HepG2 (cell line): Measurements from ENCODE around the gene DENND4B. TPM values are rescaled to one million over a fixed set of nuclear protein-coding genes. Genes with fewer than 3 reads are reported as not detected.

ENCODE experiments used
- DNMT1 ChIP-seq: sonication (generic); formaldehyde crosslinking; IDR thresholded peaks from 2 replicates; pipeline ENCODE4 v1.5.1; 2020; ENCODE audit warnings: mild to moderate bottlenecking, missing genetic modification reagents
- ISL2 ChIP-seq: sonication (generic); formaldehyde crosslinking; IDR thresholded peaks from 2 replicates; pipeline ENCODE4 v1.5.0; 2020; ENCODE audit warnings: missing genetic modification reagents
- KLF13 ChIP-seq: sonication (generic); formaldehyde crosslinking; IDR thresholded peaks from 2 replicates; pipeline ENCODE4 v1.4.0; 2020; ENCODE audit warnings: mild to moderate bottlenecking, missing genetic modification reagents
- SNAI1 ChIP-seq: sonication (generic); formaldehyde crosslinking; IDR thresholded peaks from 2 replicates; pipeline ENCODE4 v1.5.0; 2020; ENCODE audit warnings: mild to moderate bottlenecking, missing genetic modification reagents, borderline replicate concordance
- ZC3H13 ChIP-seq: sonication (generic); formaldehyde crosslinking; IDR thresholded peaks from 2 replicates; pipeline ENCODE4 v1.8.1; 2023; ENCODE audit warnings: mild to moderate bottlenecking, missing genetic modification reagents, moderate library complexity
- ZFY ChIP-seq: sonication (generic); formaldehyde crosslinking; IDR thresholded peaks from 2 replicates; pipeline ENCODE4 v1.4.0; 2020; ENCODE audit warnings: missing genetic modification reagents
- ZNF3 ChIP-seq: IDR thresholded peaks from 2 replicates; pipeline ENCODE4 v1.7.0; 2017; ENCODE audit warnings: inconsistent platforms
- ZNF432 ChIP-seq: sonication (generic); formaldehyde crosslinking; IDR thresholded peaks from 2 replicates; pipeline ENCODE4 v1.5.0; 2020; ENCODE audit warnings: missing genetic modification reagents, mild to moderate bottlenecking, borderline replicate concordance
- ZNF660 ChIP-seq: sonication (generic); formaldehyde crosslinking; IDR thresholded peaks from 2 replicates; pipeline ENCODE4 v1.5.1; 2020; ENCODE audit warnings: mild to moderate bottlenecking, low read depth, missing genetic modification reagents, borderline replicate concordance
- ZNF75D ChIP-seq: sonication (generic); formaldehyde crosslinking; IDR thresholded peaks from 2 replicates; pipeline ENCODE4 v1.8.1; 2023; ENCODE audit warnings: missing genetic modification reagents, mild to moderate bottlenecking, borderline replicate concordance
- ZNF768 ChIP-seq: sonication (generic); formaldehyde crosslinking; IDR thresholded peaks from 2 replicates; pipeline ENCODE4 v1.4.0; 2020; ENCODE audit warnings: missing genetic modification reagents
- polyA plus RNA-seq, 8 experiments: library from polyadenylated mRNA; depleted of rRNA in 3 of 8; stranded (reverse) in 7 of 8; unstranded in 1 of 8; fragments of >200 nt; fragmentation: Illumina TruSeq in 4 of 8; extraction: Trizol in 4 of 8; gene quantifications; 2 replicates each; pipeline versions ENCODE4 v1.2.1 to v1.2.3, GENCODE V29; 2011 to 2016; ENCODE audit warnings: low read depth in 4 of 8, missing spikeins in 1 of 8, mixed read lengths in 1 of 8; ENCODE audit not compliant: insufficient read depth in 1 of 8
- total RNA-seq, 5 experiments: library from RNA; depleted of rRNA; stranded (reverse); fragments of >200 nt; fragmentation: Illumina TruSeq; extraction: Trizol; gene quantifications; 2 replicates each; pipeline ENCODE4 v1.2.3, GENCODE V29; 2016; ENCODE audit warnings: low read depth in 1 of 5
- TF ChIP-seq, protein P1 (sequence below): sonication (generic); formaldehyde crosslinking; IDR thresholded peaks from 2 replicates; pipeline ENCODE4 v1.5.0; 2020; ENCODE audit warnings: mild to moderate bottlenecking, missing genetic modification reagents
- TF ChIP-seq, protein P2 (sequence below): IDR thresholded peaks from 2 replicates; pipeline ENCODE4 v1.6.1; 2016; ENCODE audit warnings: mild to moderate bottlenecking
- TF ChIP-seq, protein P3 (sequence below): sonication (generic); formaldehyde crosslinking; conservative IDR thresholded peaks from 2 replicates; pipeline ENCODE4 v1.4.0; 2020; ENCODE audit warnings: missing genetic modification reagents
- TF ChIP-seq, protein P4 (sequence below): sonication (generic); formaldehyde crosslinking; IDR thresholded peaks from 2 replicates; pipeline ENCODE4 v1.4.0; 2020; ENCODE audit warnings: mild to moderate bottlenecking, missing genetic modification reagents
- TF ChIP-seq, protein P5 (sequence below): sonication (generic); formaldehyde crosslinking; IDR thresholded peaks from 2 replicates; pipeline ENCODE4 v1.8.0; 2022; ENCODE audit warnings: low read depth, missing genetic modification reagents
- TF ChIP-seq, protein P6 (sequence below): fragments of 450-650 bp; IDR thresholded peaks from 2 replicates; pipeline ENCODE4 v1.6.1; 2017

The DENND4B gene
- total and polyA plus RNA-seq, 2 of the 13 experiments (the other 11 are each of a cell fraction or from before 2014, with no cell fraction given): 15.1 to 20.3 TPM

DNA sequence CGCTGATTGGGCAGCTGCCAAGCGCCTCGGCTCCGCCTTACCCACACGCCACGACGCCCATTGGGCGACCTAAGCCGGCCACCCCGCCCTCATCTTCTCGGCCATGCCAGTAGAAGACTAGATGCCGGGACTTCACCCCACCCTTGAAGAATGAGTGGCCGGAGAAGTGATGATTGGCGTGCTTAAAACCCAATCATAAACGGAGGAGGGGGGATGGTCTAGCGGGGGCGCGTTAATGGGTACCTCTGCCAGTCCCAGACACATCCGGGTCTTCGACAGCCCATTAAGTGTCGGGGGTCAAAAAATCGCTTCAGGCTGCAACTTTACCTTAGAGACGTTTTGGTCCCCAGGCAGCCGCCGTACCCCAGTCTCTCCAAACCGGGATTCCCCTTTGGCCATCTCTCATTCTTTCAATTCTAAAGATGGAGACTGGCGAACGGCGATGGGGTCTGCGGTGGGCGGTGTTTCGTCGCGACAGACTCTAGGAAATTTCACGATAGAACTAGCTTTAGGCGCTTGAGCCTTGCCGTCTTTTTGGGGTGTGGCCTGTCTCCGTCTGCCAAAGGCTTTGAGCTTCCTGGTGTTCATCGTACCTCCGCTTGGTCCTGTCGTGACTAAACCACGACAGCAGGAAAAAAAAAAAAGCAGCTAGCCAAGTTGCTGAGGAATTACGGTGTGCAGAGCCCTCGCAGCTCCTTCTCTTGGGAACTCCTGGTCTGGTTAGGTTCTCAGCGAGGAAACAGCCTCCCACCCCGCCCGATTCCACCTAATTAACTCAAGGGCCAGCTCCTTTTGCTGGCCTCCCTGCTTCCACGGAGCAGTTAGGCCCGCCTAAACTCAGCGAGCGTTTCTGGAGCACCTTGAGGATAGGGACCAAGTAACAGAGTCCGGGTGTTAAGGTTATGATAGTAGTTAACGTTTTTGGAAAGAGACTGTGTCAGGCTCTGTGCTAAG, 23.3 kb downstream of the DENND4B start, which contains the start of gene GATAD2B (continued):
- TF ChIP-seq, protein P1, sequence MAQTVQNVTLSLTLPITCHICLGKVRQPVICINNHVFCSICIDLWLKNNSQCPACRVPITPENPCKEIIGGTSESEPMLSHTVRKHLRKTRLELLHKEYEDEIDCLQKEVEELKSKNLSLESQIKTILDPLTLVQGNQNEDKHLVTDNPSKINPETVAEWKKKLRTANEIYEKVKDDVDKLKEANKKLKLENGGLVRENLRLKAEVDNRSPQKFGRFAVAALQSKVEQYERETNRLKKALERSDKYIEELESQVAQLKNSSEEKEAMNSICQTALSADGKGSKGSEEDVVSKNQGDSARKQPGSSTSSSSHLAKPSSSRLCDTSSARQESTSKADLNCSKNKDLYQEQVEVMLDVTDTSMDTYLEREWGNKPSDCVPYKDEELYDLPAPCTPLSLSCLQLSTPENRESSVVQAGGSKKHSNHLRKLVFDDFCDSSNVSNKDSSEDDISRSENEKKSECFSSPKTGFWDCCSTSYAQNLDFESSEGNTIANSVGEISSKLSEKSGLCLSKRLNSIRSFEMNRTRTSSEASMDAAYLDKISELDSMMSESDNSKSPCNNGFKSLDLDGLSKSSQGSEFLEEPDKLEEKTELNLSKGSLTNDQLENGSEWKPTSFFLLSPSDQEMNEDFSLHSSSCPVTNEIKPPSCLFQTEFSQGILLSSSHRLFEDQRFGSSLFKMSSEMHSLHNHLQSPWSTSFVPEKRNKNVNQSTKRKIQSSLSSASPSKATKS (CRISPR knock-in tag): 0 out of 2 replicates have a peak, but pooled peaks have one; percentile 45
- TF ChIP-seq ZNF3 (CRISPR knock-in tag): no peak
- no peak for TF ChIP-seq ZC3H13 (CRISPR knock-in tag)
- TF ChIP-seq, protein P2, sequence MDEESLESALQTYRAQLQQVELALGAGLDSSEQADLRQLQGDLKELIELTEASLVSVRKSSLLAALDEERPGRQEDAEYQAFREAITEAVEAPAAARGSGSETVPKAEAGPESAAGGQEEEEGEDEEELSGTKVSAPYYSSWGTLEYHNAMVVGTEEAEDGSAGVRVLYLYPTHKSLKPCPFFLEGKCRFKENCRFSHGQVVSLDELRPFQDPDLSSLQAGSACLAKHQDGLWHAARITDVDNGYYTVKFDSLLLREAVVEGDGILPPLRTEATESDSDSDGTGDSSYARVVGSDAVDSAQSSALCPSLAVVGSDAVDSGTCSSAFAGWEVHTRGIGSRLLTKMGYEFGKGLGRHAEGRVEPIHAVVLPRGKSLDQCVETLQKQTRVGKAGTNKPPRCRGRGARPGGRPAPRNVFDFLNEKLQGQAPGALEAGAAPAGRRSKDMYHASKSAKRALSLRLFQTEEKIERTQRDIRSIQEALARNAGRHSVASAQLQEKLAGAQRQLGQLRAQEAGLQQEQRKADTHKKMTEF: peak; percentile 64; the same call in 1 of the 2 replicates
- no peak for TF ChIP-seq KLF13 (CRISPR knock-in tag)
- peak; percentile 49; the same call in 1 of the 2 replicates for TF ChIP-seq ZFY (CRISPR knock-in tag)
- no peak for TF ChIP-seq ZNF660 (CRISPR knock-in tag)
- TF ChIP-seq ZNF432: no peak
- TF ChIP-seq ZNF75D: no peak
- no peak for TF ChIP-seq ZNF768
- TF ChIP-seq, protein P3, sequence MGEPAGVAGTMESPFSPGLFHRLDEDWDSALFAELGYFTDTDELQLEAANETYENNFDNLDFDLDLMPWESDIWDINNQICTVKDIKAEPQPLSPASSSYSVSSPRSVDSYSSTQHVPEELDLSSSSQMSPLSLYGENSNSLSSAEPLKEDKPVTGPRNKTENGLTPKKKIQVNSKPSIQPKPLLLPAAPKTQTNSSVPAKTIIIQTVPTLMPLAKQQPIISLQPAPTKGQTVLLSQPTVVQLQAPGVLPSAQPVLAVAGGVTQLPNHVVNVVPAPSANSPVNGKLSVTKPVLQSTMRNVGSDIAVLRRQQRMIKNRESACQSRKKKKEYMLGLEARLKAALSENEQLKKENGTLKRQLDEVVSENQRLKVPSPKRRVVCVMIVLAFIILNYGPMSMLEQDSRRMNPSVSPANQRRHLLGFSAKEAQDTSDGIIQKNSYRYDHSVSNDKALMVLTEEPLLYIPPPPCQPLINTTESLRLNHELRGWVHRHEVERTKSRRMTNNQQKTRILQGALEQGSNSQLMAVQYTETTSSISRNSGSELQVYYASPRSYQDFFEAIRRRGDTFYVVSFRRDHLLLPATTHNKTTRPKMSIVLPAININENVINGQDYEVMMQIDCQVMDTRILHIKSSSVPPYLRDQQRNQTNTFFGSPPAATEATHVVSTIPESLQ: no peak
- TF ChIP-seq DNMT1 (CRISPR knock-in tag): no peak
- TF ChIP-seq, protein P4, sequence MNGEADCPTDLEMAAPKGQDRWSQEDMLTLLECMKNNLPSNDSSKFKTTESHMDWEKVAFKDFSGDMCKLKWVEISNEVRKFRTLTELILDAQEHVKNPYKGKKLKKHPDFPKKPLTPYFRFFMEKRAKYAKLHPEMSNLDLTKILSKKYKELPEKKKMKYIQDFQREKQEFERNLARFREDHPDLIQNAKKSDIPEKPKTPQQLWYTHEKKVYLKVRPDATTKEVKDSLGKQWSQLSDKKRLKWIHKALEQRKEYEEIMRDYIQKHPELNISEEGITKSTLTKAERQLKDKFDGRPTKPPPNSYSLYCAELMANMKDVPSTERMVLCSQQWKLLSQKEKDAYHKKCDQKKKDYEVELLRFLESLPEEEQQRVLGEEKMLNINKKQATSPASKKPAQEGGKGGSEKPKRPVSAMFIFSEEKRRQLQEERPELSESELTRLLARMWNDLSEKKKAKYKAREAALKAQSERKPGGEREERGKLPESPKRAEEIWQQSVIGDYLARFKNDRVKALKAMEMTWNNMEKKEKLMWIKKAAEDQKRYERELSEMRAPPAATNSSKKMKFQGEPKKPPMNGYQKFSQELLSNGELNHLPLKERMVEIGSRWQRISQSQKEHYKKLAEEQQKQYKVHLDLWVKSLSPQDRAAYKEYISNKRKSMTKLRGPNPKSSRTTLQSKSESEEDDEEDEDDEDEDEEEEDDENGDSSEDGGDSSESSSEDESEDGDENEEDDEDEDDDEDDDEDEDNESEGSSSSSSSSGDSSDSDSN (CRISPR knock-in tag): peak; percentile 21; the same call in 1 of the 2 replicates
- TF ChIP-seq ISL2: no peak
- TF ChIP-seq, protein P5, sequence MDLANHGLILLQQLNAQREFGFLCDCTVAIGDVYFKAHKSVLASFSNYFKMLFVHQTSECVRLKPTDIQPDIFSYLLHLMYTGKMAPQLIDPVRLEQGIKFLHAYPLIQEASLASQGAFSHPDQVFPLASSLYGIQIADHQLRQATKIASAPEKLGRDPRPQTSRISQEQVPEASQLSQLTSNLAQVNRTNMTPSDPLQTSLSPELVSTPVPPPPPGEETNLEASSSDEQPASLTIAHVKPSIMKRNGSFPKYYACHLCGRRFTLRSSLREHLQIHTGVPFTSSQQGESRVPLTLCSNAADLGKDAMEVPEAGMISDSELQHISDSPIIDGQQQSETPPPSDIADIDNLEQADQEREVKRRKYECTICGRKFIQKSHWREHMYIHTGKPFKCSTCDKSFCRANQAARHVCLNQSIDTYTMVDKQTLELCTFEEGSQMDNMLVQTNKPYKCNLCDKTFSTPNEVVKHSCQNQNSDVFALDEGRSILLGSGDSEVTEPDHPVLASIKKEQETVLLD (CRISPR knock-in tag): 0 out of 2 replicates have a peak, but pooled peaks have one; percentile 47
- TF ChIP-seq, protein P6, sequence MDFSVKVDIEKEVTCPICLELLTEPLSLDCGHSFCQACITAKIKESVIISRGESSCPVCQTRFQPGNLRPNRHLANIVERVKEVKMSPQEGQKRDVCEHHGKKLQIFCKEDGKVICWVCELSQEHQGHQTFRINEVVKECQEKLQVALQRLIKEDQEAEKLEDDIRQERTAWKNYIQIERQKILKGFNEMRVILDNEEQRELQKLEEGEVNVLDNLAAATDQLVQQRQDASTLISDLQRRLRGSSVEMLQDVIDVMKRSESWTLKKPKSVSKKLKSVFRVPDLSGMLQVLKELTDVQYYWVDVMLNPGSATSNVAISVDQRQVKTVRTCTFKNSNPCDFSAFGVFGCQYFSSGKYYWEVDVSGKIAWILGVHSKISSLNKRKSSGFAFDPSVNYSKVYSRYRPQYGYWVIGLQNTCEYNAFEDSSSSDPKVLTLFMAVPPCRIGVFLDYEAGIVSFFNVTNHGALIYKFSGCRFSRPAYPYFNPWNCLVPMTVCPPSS: no peak
- TF ChIP-seq SNAI1: no peak
